GM12873 (cell line): ENCODE measurements around the gene ANXA2R.

Source experiments
- CTCF ChIP-seq: IDR thresholded peaks from 2 replicates; pipeline ENCODE4 v1.5.1; 2012; ENCODE audit warnings: low read depth, mild to moderate bottlenecking, moderate library complexity, low read length, control low read depth; ENCODE audit not compliant: insufficient read depth; ENCODE audit errors: missing control alignments

ANXA2R gene

GRCh38 chr5:42992088-42992879 is 47.8 kb downstream of the ANXA2R start:
- no peak for TF ChIP-seq CTCF

DNA sequence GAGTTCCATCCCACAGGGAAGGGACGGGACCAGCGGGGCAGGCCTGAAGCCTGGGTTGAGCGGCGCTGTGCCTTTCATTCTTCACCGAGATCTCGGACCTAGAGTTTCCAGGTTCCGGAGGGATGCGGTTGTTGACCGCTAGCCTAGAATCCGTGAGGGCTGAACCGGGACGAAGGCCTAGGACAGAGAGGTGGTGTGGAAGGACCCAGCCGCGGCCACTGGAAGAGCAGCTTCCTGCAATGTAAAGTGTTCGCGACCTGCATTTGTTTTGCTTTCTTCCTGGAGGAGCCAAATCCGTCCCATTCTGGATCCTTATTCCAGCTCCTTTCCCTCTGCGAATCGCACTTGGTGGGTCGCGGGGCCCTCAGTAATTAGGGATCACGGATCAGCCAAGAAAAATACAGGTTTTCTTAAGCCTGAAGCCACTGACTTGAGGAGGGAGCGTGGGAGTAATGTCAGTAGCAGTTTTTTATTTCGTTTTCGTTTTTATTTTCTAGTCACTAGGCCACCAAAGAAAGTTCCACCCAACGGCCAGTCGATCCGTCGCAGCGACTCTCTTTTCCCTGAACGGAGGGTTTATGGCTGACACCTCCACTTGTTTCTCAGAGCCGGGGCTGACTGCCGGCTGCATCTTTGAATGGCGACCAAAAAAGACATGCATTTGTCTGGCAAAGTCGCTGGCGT is 48.6 kb downstream of the ANXA2R start:
- TF ChIP-seq CTCF = no peak

- no peak for TF ChIP-seq CTCF
These were observed 49.2 kb downstream of the ANXA2R start for GRCh38 chr5:42990892-42991291.
